GM18909 (cell line): ENCODE measurements around the gene RARS1.
"Not testable (repeated sequence)": the region's sequence is repeated elsewhere in the genome, so short reads cannot be mapped to it uniquely, and the experiment has no call there.

Source experiments
- ATAC-seq: cut with Tn5 transposase; IDR thresholded peaks from one replicate; pipeline ENCODE4 v1.9.1; 2021; ENCODE audit warnings: mild to moderate bottlenecking; ENCODE audit not compliant: unreplicated experiment, poor library complexity

The RARS1 gene

DNA sequence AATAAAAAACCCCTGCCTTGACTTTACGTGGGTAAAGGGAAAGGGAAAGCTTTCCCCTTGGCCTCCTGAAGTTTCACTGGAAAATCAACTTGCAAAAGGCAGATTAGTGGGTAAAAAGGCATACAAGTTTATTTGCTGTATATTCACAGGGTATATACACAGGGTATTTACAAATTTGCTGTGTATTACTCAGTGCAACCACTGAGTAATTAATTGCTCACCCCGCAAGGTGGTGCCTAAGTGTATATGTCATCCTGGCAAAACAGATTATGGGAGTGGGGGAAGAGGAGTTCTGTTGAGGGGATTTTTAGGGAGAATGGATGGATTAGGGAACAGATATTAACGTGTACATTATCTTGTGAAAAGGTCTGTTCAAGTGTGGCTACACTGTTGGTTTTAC, 7.1 kb upstream of the RARS1 start:
- ATAC-seq, result no peak

DNA sequence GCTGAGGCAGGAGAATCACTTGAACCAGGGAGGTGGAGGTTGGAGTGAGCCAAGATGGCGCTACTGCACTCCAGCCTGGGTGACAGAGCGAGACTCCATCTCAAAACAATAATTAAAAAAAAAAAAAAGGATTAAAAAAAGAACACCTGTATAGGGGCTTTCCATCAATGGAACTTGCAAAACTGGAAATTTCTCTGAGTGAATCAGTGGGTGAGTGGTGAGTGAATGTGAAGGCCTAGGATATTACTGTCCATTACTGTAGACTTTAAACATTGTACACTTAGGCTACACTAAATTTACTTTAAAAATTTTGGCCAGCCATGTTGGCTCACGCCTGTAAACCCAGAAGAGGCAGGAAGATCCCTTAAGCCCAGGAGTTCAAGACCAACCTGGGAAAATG, 5.7 kb upstream of the RARS1 start:
- no peak for ATAC-seq

DNA sequence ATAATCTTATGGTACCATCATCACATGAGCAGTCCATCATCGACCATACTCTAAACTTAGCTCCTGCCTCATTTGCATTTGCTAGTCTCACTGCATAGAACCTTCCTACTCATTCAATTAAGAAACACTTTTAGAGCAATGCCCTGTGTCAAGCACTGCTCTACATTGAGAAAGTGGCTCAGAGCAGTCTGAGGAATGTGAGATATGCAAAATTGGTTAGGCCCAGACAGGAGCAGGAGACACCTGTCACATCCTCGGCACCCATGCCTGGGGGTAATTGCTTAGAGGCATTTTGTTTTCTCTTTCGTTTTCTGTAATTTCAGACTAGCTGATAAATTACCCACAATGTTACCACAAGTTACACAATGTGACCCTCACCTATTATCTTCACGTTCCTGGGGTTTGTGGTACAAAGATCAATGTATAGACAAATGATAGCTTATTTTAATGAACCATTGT, 4.9 kb upstream of the RARS1 start:
- ATAC-seq, result peak; percentile 96

DNA sequence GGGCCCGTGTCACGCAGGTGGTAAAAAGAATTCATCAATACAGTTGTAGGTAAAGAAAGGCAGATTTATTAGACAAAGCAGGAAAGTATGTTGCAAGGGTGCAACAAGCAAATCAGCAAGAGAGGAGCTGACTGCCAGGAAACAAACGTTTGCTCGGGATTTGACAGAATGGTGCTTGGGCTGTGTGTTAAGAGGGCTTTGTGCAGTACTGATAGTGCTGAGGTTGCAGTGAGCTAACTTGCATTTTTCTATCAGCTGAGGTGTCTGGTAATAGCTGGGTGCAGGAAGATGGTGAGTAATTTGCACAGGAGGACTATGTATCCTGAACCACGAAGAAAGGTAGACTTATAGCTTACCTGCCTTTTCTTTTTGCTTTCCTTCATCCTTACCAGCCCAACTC, 3.9 kb upstream of the RARS1 start:
- no peak for ATAC-seq

DNA sequence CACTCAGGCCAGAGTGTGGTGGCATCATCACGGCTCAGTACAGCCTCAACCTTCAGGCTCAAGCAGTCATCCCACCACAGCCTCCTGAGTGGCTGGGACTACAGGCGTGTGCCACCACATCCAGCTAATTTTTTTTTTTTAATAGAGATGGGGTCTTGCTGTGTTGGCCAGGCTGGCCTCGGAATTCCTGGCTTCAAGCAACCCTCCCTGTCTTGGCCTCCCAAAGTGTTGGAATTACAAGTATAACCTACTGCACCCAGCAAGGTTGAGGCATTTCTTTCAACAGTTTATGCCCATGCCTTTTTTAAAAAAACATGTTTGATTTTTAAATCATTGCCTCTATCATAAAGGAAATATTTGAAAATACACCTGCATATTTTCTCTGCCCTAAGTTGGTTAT, 2.8 kb downstream of the RARS1 start:
- ATAC-seq, result no peak

DNA sequence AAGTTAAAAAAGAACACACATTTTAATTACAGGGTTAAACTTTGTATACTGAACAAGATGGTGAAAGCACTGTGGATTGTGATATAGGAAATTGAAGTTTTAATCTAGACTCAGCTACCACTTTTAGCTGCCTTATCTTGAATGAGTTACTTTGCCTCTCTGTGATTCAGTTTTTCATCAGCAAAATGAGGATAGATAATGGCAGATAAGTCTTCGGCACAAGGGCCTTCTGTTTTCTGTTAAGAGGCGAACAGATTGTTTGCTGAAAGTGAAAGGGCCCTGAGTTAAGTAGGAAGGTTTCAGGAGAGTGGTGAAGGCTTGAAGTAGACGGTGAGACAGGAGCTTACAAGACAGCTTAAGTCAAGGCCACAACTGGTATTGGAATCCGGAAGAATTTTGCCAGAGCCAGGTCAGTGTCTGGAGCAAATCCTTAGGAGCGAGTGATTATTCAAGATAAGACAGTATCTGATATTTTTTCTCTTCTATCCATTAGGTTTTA, 7.8 kb downstream of the RARS1 start:
- no peak for ATAC-seq

DNA sequence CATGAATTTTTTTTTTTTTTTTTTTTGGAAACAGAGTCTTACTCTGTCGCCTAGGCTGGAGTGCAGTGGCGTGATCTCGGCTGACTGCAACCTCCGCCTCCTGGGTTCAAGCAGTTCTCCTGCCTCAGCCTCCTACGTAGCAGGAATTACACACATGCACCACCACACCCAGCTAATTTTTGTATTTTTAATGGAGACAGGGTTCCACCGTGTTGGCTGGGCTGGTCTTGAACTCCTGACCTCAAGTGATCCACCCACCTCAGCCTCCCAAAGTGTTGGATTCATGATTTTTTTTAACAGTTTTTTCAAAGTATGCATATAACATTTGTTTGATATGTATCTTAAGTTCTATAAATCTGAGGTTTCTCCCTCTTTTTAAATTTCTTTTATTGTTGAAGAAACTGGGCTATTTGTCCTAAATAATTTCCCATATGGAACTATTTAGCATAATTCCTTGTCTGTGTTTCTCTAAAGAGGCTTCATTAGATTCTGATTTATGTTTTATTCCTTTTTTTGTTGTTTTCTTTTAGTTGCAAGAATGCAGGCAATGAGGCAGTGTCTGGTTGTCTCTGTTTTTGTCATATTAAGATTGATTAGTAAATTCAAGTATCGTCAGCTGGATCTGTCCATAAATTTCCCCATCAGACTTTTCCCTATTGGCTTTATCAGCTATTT, 16.4 kb downstream of the RARS1 start:
- ATAC-seq, result no peak

DNA sequence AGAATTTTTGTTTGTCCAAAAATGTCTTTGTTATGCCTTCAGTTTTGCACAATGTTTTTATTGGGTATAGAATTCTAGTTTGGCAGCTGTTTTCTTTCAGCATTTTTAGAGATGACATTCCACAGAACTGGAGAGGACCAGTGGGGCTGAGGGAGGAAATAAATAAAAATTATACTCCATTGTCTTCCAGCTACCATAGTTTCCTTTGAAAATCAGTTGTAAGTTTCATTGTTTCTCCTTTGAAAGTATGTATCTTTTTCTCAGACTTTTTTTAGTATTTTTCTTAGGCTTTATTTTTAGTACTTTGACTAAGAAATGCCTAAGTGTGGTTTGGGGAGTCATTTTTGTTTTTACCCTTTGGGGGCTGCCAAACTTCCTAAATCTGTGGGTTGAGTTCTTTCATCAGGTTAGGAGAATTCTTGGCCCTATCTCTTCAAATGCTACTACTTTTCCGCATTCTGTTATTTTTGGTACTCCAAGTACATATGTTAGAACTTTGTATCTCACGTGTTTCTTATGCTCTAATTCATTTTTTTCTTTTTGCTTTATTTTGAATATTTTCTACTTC, 27.7 kb downstream of the RARS1 start:
- no peak for ATAC-seq

DNA sequence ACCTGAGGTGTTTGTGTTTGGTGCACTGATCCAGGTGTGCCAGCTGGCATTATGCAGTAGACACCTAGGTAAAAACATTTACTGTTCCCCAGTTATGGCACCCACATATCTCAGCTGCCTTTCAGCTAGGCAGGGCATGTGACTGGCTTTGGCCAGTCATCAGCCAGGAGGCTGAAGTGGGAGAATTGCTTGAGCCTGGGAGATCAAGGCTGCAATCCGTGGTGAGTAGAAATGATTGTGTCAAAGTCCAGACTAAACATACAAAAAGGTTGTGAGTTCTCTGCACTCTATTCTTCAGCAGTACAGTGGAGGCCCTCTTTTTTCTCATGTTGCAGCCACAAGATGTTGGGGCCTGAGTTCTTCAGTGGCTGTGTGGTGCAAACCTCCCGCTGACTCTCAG, 39.6 kb downstream of the RARS1 start:
- ATAC-seq, result no peak

DNA sequence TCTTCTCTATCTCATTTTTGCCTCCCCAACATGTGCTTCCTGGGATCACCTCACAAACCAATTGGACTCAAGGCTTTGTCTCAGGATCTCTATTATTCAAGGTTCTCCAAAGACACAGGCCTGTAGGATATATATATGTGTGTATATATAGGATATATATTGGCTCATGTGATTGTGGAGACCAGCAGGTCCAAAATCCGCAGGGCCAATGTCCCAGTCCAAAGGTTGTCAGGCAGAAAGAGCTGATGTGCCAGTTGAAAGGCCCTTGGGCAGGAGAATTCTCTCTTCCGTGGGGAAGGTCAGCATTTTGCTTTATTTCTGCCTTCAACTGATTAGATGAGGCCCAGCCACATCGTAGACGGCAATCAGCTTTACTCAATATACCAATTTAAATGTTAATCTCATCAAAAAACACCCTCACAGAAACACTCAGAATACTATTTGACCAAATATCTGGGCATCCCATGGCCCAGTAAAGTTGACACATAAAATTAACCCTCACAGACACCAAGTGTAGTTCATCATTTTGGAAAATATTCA, 41.6 kb downstream of the RARS1 start:
- no peak for ATAC-seq

DNA sequence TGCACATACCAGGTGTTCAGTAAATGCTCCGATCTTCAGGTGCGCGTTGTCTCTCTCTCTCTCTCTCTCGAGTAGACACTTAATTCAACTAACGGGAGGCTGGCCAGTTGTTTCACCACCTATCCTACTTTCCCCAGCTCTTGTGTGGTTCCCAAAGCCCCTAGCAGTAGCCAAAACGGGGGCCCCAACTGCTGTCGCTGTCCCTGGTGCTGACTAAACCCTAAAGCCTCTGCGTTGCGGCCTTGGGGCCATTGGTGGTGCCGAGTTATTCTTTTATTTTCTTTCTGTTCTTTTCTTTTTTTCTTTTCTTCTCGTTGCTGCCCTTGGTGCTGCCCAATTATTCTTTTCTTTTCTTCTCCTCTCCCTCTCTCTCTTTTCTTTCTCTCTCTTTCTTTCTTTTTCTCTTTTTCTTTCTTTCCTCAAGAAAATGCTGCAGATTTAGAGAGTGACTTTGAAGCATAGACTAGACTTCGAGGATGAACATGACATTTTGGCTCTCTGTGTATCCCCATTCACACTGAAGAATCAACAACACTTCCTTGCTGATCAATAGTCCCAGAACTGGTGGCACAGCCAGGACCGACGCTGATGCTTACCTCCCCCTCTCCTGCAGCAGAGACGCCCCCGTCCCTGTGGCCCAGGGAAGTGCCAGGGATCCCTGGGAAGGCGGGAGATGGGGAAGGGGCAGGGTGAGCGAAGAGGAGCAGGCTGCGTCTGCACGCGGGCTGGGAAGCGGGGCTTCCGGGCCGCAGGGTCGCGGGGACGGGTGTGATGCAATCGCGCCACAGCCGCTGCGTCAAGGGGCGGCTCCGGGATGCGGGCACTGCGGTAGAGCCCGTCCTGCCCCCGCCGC, 42.5 kb downstream of the RARS1 start, which contains the start of gene FBLL1:
TSS of gene FBLL1 (plus strand) at position 785 of the 853 bp plus-strand sequence. CDS start 200 bp downstream, outside the sequence.
- ATAC-seq, result no peak

DNA sequence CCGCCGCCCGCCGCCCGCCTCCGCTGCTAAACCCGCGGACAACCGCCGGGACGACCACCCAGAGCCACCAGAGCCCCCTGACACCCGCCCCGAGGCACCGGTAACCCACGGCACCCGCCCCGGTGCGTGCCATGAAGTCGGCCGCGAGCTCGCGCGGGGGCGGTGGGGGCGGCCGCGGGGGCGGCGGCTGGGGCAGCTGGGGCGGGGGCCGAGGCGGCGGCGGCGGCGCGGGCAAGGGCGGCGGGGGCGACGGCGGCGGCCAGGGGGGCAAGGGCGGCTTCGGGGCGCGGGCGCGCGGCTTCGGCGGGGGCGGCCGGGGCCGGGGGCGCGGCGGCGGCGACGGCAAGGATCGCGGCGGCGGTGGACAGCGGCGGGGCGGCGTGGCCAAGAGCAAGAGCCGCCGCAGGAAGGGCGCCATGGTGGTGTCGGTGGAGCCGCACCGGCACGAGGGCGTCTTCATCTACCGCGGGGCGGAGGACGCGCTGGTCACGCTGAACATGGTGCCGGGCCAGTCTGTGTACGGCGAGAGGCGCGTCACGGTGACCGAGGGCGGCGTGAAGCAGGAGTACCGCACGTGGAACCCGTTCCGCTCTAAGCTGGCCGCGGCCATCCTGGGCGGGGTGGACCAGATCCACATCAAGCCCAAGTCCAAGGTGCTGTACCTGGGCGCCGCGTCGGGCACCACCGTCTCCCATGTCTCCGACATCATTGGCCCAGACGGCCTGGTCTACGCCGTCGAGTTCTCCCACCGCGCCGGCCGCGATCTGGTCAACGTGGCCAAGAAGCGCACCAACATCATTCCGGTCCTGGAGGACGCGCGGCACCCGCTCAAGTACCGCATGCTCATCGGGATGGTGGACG, 43.3 kb downstream of the RARS1 start:
- no peak for ATAC-seq

DNA sequence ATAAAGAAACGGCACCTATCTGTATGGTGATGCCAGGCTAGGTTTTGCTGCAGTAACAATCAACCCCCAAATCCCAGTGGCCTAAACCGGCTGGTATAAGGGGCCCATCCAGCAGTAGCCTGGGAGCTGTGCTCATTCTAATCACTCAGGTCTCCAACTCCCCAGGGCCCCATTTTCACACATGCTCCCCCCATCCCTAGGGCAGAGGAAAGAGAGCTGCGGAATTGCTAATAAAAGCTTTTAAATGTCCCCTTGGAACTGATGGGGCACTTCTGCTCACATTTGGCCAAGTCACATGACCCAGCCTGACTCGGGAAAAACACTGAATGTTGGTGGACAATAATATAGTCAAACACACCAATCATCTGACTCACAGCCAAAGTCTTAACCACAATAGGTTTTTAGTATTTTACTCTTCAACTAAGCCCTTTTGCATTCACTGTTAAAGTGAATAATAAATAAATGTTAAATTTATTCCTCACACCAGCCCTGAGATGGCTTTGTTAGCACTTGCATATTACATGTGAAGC, 44.4 kb downstream of the RARS1 start:
- ATAC-seq, result no peak

DNA sequence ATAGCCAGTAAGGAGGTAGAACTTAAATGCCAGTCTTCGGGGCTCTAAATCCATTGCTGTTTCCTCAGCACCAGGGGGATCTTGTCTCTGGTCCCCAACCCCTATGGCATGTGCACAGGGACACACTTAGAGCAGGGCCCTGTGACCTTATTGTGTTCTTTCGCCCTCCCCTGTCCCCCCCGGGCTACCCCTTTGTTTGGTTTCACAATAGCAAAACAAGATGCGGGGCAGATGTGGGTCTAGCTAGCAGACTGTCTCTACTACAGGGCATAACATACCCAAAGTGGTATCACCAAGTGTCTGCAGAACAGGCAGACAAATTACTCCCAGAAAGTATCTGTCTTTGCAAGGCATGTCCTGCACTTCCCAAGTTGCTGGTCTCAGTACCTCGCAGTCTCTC, 44.9 kb downstream of the RARS1 start:
- no peak for ATAC-seq

DNA sequence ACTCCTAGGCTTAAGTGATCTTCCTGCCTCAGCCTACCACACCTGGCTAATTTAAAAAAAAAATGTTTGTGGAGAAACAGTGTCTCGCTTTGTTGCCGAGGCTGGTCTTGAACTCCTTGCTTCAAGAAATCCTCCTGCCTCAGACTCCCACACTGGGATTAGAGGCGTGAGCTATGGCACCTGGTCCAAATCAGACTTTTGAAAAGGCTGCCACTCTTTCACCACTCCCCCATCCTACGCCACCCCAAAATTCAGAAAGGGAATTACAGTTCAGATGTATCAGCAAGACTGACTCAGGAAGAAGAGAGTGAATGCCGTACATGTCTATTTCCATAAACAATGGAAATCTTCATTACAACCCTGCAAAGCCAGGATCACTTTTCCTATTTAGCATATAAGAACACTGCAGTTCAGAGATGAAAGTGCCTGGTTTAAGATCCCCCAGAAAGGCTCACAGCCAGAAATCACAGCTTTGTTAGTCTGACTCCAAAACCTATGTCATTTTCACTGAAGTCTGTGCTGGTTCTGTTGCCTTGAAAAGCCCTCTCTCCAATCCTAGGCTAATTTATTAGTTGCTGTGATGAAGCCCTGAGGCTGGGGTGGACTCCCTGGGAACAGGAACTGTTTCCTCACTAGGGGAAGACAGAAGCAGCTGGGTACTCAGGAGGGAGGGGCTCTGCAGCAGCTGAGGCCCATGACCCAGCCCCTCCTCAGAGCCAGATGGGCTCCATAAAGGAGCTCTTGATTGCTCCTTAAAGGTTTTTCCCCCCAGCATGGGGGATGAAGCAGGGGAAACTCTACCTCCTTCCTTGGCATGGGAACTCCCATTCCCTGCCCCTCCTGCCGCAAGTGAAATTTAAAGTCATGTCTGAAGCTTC, 46.0 kb downstream of the RARS1 start:
- no peak for ATAC-seq

DNA sequence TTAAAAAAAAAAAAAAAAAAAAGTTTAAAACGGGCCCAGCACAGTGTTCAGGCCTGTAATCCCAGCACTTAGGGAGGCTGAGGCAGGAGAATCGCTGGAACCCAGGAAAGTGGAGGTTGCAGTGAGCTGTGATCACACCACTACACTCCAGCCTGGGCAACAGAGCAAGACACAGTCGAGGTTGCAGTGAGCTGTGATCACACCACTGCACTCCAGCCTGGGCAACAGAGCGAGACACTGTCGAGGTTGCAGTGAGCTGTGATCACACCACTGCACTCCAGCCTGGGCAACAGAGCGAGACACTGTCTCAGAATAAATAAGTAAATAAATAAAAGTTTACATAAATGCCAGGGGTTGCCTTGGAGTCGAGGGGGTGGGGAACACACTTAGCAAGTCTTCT, 48.1 kb downstream of the RARS1 start:
- ATAC-seq, result not testable (repeated sequence)

DNA sequence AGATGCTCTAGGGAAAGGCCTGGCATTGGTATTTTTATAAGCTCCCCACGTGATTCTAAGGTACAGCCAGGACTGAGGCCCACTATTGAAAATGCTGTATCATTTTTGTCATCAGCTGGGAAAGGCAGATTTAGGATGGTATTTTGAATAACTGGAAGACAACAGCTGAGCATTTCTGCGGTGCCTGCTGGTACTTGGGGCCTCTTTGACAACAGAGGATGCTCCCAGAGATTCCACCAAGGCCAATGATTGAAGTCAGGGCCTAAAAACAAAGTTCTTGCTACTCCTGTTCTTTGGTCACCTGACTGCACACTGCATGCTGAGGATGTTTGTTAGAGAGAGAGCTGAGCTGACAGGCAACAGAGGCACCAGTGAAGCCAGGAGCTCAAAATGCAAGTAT, 50.9 kb downstream of the RARS1 start:
- ATAC-seq, result no peak

DNA sequence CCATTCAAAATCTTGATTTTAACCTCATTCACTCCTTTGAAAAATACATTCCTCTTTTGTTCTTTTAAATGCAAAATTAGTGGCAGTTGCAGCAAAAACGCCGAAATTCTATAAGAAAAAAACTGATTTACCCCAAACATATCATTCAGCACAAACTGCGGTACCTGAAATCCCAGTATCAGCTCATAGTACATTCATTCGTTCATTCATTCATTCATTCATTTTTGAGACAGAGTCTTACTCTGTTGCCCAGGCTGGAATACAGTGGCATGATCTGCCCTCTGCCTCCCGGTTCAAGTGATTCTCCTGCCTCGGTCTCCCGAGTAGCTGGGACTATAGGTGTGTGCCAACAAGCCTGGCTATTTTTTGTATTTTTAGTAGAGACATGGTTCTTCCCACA, 63.3 kb downstream of the RARS1 start:
- ATAC-seq, result no peak

DNA sequence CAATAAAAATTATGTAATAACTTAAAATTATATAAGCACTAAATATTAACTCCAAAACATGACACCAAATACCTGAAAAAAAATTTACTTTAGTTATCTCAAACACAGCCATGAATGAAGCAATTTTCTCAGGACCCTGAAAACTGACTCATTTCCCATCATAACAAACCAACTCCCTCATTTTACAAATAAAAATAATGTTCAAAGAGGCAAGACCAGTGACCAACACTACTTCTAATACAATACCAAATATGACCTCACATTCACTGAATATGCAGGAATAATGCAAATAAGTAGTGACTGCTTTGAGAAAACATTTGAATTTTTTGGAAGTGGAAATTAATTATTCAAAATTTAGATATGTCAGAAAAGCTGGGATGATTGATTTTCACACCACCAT, 64.4 kb downstream of the RARS1 start:
- ATAC-seq, result no peak
